Astrocyte (in vitro differentiated cells and primary cell): ENCODE data around the gene DPYSL3. TPM values are rescaled to one million over a fixed set of nuclear protein-coding genes. Genes with fewer than 3 reads are reported as not detected.

Experiments used
- DNase-seq: peaks from one replicate; pipeline ENCODE4 v3.0.0-alpha.2; 2010; ENCODE audit warnings: low read depth
- FAIRE-seq: peaks from 2 replicates; lab custom pipeline; 2011; peaks lifted over from hg19 to GRCh38; lab: Jason Lieb, UNC
- H2AFZ ChIP-seq: 2 replicates; pipeline ENCODE4 v1.6.0; 2012; ENCODE audit warnings: low read depth, low read length, inconsistent platforms
- H3K27ac ChIP-seq: 2 replicates; pipeline ENCODE4 v1.5.1; 2011; ENCODE audit warnings: low read depth, low read length, inconsistent platforms
- H3K27me3 ChIP-seq: 2 replicates; pipeline ENCODE4 v1.6.0; 2011; ENCODE audit warnings: low read length, inconsistent platforms; ENCODE audit not compliant: insufficient read depth
- H3K36me3 ChIP-seq: 2 replicates; pipeline ENCODE4 v1.5.1; 2011; ENCODE audit warnings: low read length, inconsistent platforms; ENCODE audit not compliant: insufficient read depth
- H3K4me1 ChIP-seq: 2 replicates; pipeline ENCODE4 v1.5.1; 2011; ENCODE audit warnings: low read length, inconsistent platforms; ENCODE audit not compliant: insufficient read depth
- H3K4me2 ChIP-seq: 2 replicates; pipeline ENCODE4 v1.6.0; 2012; ENCODE audit warnings: low read length, inconsistent platforms
- H3K4me3 ChIP-seq: 2 replicates; pipeline ENCODE4 v1.5.1; 2011; ENCODE audit warnings: low read depth, mild to moderate bottlenecking, low read length, inconsistent platforms; ENCODE audit not compliant: insufficient read depth
- H3K79me2 ChIP-seq: 2 replicates; pipeline ENCODE4 v1.6.0; 2012; ENCODE audit warnings: mild to moderate bottlenecking, low read length, inconsistent platforms; ENCODE audit not compliant: insufficient read depth
- H3K9ac ChIP-seq: 2 replicates; pipeline ENCODE4 v1.6.0; 2012; ENCODE audit warnings: mild to moderate bottlenecking, low read length, inconsistent platforms
- H3K9me3 ChIP-seq: 2 replicates; pipeline ENCODE4 v1.5.1; 2012; ENCODE audit warnings: low read depth, mild to moderate bottlenecking, low read length, inconsistent platforms; ENCODE audit not compliant: insufficient read depth
- H4K20me1 ChIP-seq: 2 replicates; pipeline ENCODE4 v1.6.0; 2012; ENCODE audit warnings: low read length, inconsistent platforms; ENCODE audit not compliant: insufficient read depth
- H3K27ac Mint-ChIP-seq: one replicate; pipeline ENCODE4 v1.8.0; 2021; ENCODE audit warnings: mild to moderate bottlenecking, mixed read lengths; ENCODE audit not compliant: unreplicated experiment
- H3K27me3 Mint-ChIP-seq: one replicate; pipeline ENCODE4 v1.8.0; 2021; ENCODE audit warnings: low read depth, mixed read lengths; ENCODE audit not compliant: unreplicated experiment
- H3K36me3 Mint-ChIP-seq: one replicate; pipeline ENCODE4 v1.8.0; 2021; ENCODE audit warnings: low read depth, mixed read lengths; ENCODE audit not compliant: unreplicated experiment
- H3K4me1 Mint-ChIP-seq: one replicate; pipeline ENCODE4 v1.8.0; 2021; ENCODE audit warnings: low read depth, mixed read lengths; ENCODE audit not compliant: unreplicated experiment
- H3K4me3 Mint-ChIP-seq: one replicate; pipeline ENCODE4 v1.8.0; 2021; ENCODE audit warnings: mild to moderate bottlenecking, moderate library complexity, mixed read lengths; ENCODE audit not compliant: unreplicated experiment
- H3K9me3 Mint-ChIP-seq: one replicate; pipeline ENCODE4 v1.8.0; 2021; ENCODE audit warnings: mild to moderate bottlenecking, mixed read lengths; ENCODE audit not compliant: unreplicated experiment
- EZH2 ChIP-seq: IDR thresholded peaks from 2 replicates; pipeline ENCODE4 v1.6.1; 2012; ENCODE audit warnings: mild to moderate bottlenecking, low read length, inconsistent platforms; ENCODE audit not compliant: insufficient read depth
- total RNA-seq: library from RNA; stranded (reverse); gene quantifications from 2 replicates; pipeline ENCODE4 v1.2.1, GENCODE V29; 2021
- TF ChIP-seq, protein P1 (sequence below): IDR thresholded peaks from 2 replicates; pipeline ENCODE4 v1.5.1; 2011; ENCODE audit warnings: low read depth, mild to moderate bottlenecking, inconsistent platforms, low read length, moderate library complexity; ENCODE audit not compliant: insufficient read depth

The DPYSL3 gene
- total RNA-seq, 1 donor from 2014 or later, result 197 TPM

DNA sequence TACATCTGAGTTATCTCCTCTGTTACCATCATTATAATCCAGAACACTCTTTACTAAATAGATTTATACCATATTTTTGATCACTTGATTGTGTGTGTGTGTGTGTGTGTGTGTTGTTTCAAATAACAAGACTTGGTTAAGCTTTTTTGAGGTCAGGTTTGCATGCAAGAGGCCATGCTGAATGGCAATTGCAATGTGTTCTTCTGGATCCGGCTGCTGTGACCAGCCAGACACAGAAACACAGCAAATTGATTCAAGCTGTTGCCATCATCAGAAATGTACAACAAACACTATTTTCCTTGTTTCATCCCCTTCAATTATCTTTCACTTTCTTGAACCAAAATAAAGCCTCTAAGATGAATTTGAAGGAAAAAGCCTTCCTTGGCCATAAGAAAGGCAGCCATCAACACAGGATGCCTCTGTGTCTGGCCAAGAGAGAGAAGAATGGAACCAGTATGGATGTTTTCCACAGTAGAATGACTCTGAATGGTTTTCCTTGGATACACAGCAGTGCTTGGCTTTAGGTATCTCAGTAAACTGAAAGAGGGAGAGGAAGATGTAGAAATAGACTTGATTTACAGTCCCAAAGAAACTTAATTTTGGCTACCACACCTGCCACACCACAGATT lies 53.9 kb downstream of the DPYSL3 start:
- Histone ChIP-seq H2AFZ (no peak overlapping the region), H3K27me3 (no peaks in the 10 kb centered on the region), H3K79me2 (peaks cover 85% of the 10 kb centered on the region), H3K9me3 (no peaks in the 10 kb centered on the region), H3K36me3 (no peaks in the 10 kb centered on the region), H3K4me2 (peak overlapping the region; percentile 96), H3K4me1 (peaks cover 29% of the 10 kb centered on the region), H3K4me3 (no peak overlapping the region), H3K27ac (no peak overlapping the region), H3K9ac (no peak overlapping the region), H4K20me1 (peaks cover 31% of the 10 kb centered on the region)
- H3K27ac Mint-ChIP-seq, result no peak overlapping the region
- TF ChIP-seq, protein P1, sequence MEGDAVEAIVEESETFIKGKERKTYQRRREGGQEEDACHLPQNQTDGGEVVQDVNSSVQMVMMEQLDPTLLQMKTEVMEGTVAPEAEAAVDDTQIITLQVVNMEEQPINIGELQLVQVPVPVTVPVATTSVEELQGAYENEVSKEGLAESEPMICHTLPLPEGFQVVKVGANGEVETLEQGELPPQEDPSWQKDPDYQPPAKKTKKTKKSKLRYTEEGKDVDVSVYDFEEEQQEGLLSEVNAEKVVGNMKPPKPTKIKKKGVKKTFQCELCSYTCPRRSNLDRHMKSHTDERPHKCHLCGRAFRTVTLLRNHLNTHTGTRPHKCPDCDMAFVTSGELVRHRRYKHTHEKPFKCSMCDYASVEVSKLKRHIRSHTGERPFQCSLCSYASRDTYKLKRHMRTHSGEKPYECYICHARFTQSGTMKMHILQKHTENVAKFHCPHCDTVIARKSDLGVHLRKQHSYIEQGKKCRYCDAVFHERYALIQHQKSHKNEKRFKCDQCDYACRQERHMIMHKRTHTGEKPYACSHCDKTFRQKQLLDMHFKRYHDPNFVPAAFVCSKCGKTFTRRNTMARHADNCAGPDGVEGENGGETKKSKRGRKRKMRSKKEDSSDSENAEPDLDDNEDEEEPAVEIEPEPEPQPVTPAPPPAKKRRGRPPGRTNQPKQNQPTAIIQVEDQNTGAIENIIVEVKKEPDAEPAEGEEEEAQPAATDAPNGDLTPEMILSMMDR, result no peak
- no peak for TF ChIP-seq EZH2
- H3K9me3 Mint-ChIP-seq, result peaks cover 6% of the 10 kb centered on the region
- peaks cover 2% of the 10 kb centered on the region for H3K36me3 Mint-ChIP-seq
- peaks cover 40% of the 10 kb centered on the region for H3K4me1 Mint-ChIP-seq
- FAIRE-seq (peak; percentile 63), DNase-seq (no peak)
- no peaks in the 10 kb centered on the region for H3K27me3 Mint-ChIP-seq
- H3K4me3 Mint-ChIP-seq, result peak overlapping the region; percentile 55

DNA sequence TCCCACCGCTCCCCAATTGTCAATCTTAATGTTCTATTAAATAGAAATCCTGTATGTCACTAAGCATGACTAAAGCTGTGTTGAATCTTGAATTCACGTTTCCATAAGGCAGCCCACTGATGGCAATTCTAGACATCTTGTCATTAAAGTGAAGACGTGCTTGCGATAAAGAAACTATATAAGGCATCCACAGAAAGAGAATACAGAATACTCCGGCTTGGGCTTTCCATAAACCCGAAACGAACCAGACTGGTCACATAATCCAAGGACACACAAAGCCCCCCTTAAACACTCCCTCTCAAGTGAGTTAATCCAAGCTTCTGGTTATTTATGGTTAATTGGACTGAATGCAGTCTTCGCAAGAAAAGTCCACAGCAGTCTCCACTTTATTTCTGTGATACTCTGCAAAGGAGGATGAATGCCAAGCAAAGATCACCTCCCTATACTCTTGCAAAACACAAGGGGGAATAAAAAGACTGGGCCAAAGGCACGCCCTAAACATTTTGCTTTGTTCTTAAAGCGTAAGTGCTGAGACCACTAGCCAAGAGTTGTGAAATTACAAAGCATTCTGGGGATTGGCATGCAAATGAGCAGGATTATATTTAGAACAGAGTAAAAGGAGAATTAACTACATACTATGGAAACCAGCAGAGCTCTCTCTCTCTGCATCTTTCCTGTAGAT lies 54.7 kb downstream of the DPYSL3 start:
- Mint-ChIP-seq H3K4me3 (peak overlapping the region; percentile 94), H3K36me3 (peaks cover 4% of the 10 kb centered on the region), H3K27me3 (no peaks in the 10 kb centered on the region), H3K9me3 (no peaks in the 10 kb centered on the region), H3K27ac (peak overlapping the region; percentile 60), H3K4me1 (peaks cover 42% of the 10 kb centered on the region)
- H3K9me3 ChIP-seq, result no peaks in the 10 kb centered on the region
- no peaks in the 10 kb centered on the region for H3K36me3 ChIP-seq
- peak overlapping the region; percentile 74 for H3K4me3 ChIP-seq
- peak overlapping the region; percentile 84 for H3K27ac ChIP-seq
- peaks cover 85% of the 10 kb centered on the region for H3K79me2 ChIP-seq
- peak overlapping the region; percentile 92 for H3K9ac ChIP-seq
- H3K27me3 ChIP-seq, result no peaks in the 10 kb centered on the region
- H3K4me1 ChIP-seq, result peaks cover 29% of the 10 kb centered on the region
- DNase-seq, result peak; percentile 88
- H2AFZ ChIP-seq, result no peak overlapping the region
- peaks cover 33% of the 10 kb centered on the region for H4K20me1 ChIP-seq
- FAIRE-seq, result no peak
- TF ChIP-seq, protein P1, result no peak
- no peak for TF ChIP-seq EZH2
- H3K4me2 ChIP-seq, result peak overlapping the region; percentile 96
